Progenitor cell of endocrine pancreas (in vitro differentiated cells): ENCODE data around the gene SSTR4. TPM values are rescaled to one million over a fixed set of nuclear protein-coding genes. Genes with fewer than 3 reads are reported as not detected.

Experiments used
- DNase-seq: peaks from one replicate; pipeline ENCODE4 v3.0.0; 2021; ENCODE audit warnings: low spot score; ENCODE audit not compliant: unreplicated experiment
- H3K27ac Mint-ChIP-seq: 2 replicates; pipeline ENCODE4 v1.8.0; 2021; ENCODE audit warnings: mild to moderate bottlenecking, moderate library complexity, mixed read lengths
- H3K27me3 Mint-ChIP-seq: 2 replicates; pipeline ENCODE4 v1.8.0; 2021; ENCODE audit warnings: mixed read lengths
- H3K36me3 Mint-ChIP-seq: 2 replicates; pipeline ENCODE4 v1.8.0; 2022; ENCODE audit warnings: mixed read lengths; ENCODE audit not compliant: insufficient read depth
- H3K4me1 Mint-ChIP-seq: 2 replicates; pipeline ENCODE4 v1.8.0; 2021; ENCODE audit warnings: low read depth, mixed read lengths
- H3K4me3 Mint-ChIP-seq: 2 replicates; pipeline ENCODE4 v1.8.0; 2021; ENCODE audit warnings: low read depth, mild to moderate bottlenecking, moderate library complexity, mixed read lengths
- H3K9me3 Mint-ChIP-seq: 2 replicates; pipeline ENCODE4 v1.8.0; 2021; ENCODE audit warnings: low read depth, mixed read lengths
- CTCF ChIP-seq: fragments of 200-600 bp; sonication (generic); IDR thresholded peaks from one replicate; pipeline ENCODE4 v1.5.0; 2021; ENCODE audit warnings: antibody characterized with exemption, mild to moderate bottlenecking; ENCODE audit not compliant: unreplicated experiment
- total RNA-seq: library from RNA; stranded (reverse); gene quantifications from 2 replicates; pipeline ENCODE4 v1.2.1, GENCODE V29; 2021

The SSTR4 gene
- total RNA-seq, 1 donor from 2014 or later, result not detected

- TF ChIP-seq CTCF, result no peak
- Mint-ChIP-seq H3K4me3 (no peak overlapping the region), H3K27ac (no peak overlapping the region), H3K36me3 (no peaks in the 10 kb centered on the region), H3K27me3 (peaks cover 33% of the 10 kb centered on the region), H3K9me3 (no peaks in the 10 kb centered on the region), H3K4me1 (peaks cover 7% of the 10 kb centered on the region)
- no peak for DNase-seq
Observed at GRCh38 chr20:23063581-23063980, 28.5 kb downstream of the SSTR4 start.

GRCh38 chr20:23065266-23066201, 30.4 kb downstream of the SSTR4 start:
- Mint-ChIP-seq H3K27me3 (peaks cover 26% of the 10 kb centered on the region), H3K4me3 (no peak overlapping the region), H3K36me3 (no peaks in the 10 kb centered on the region), H3K27ac (no peak overlapping the region), H3K4me1 (peaks cover 7% of the 10 kb centered on the region), H3K9me3 (no peaks in the 10 kb centered on the region)
- no peak for TF ChIP-seq CTCF
- DNase-seq, result no peak

GRCh38 chr20:23066772-23067171, 31.7 kb downstream of the SSTR4 start:
- DNase-seq, result no peak
- TF ChIP-seq CTCF, result no peak
- Mint-ChIP-seq H3K9me3 (no peaks in the 10 kb centered on the region), H3K4me1 (peaks cover 7% of the 10 kb centered on the region), H3K27ac (no peak overlapping the region), H3K4me3 (no peak overlapping the region), H3K36me3 (no peaks in the 10 kb centered on the region), H3K27me3 (peaks cover 23% of the 10 kb centered on the region)

GRCh38 chr20:23068283-23068682, 33.2 kb downstream of the SSTR4 start:
- Mint-ChIP-seq H3K36me3 (no peaks in the 10 kb centered on the region), H3K27ac (no peak overlapping the region), H3K27me3 (peaks cover 17% of the 10 kb centered on the region), H3K9me3 (no peaks in the 10 kb centered on the region), H3K4me1 (peaks cover 19% of the 10 kb centered on the region), H3K4me3 (no peak overlapping the region)
- DNase-seq, result no peak
- TF ChIP-seq CTCF, result no peak

GRCh38 chr20:23069108-23069507, 34.0 kb downstream of the SSTR4 start:
- Mint-ChIP-seq H3K27ac (no peak overlapping the region), H3K4me3 (no peak overlapping the region), H3K4me1 (peaks cover 23% of the 10 kb centered on the region), H3K36me3 (no peaks in the 10 kb centered on the region), H3K27me3 (peaks cover 11% of the 10 kb centered on the region), H3K9me3 (no peaks in the 10 kb centered on the region)
- no peak for TF ChIP-seq CTCF
- DNase-seq, result no peak
